SK-N-SH (cell line): ENCODE measurements around the gene GNAS.

ENCODE experiments used
- CTCF ChIP-seq: fragments of 200-600 bp; sonication (generic); IDR thresholded peaks from 2 replicates; pipeline ENCODE4 v1.6.1; 2017; ENCODE audit warnings: antibody characterized with exemption, mild to moderate bottlenecking, moderate library complexity
- ELF1 ChIP-seq: IDR thresholded peaks from 2 replicates; pipeline ENCODE4 v1.4.0; 2012
- EP300 ChIP-seq, 2 experiments: IDR thresholded peaks; 2 replicates each; pipeline versions ENCODE4 v1.4.0 to v1.6.1; 2012; ENCODE audit warnings: borderline replicate concordance in 1 of 2, low read depth in 1 of 2, low read length in 1 of 2
- MAX ChIP-seq: IDR thresholded peaks from 2 replicates; pipeline ENCODE4 v1.4.0; 2012; ENCODE audit warnings: low read depth
- MEF2A ChIP-seq: IDR thresholded peaks from 2 replicates; pipeline ENCODE4 v1.4.0; 2012; ENCODE audit warnings: low read depth, borderline replicate concordance
- PBX3 ChIP-seq: IDR thresholded peaks from 2 replicates; pipeline ENCODE4; 2012
- POLR2AphosphoS5 ChIP-seq: IDR thresholded peaks from 2 replicates; pipeline ENCODE4 v1.6.1; 2012; ENCODE audit warnings: low read depth, low read length
- REST ChIP-seq: IDR thresholded peaks from 2 replicates; pipeline ENCODE4 v1.6.1; 2012; ENCODE audit warnings: mild to moderate bottlenecking, low read depth, low read length, moderate library complexity
- RFX5 ChIP-seq: IDR thresholded peaks from 2 replicates; pipeline ENCODE4 v1.6.1; 2012; ENCODE audit warnings: mild to moderate bottlenecking, improper control_type of control experiment, low read length
- SIN3A ChIP-seq: IDR thresholded peaks from 2 replicates; pipeline ENCODE4 v1.6.1; 2012; ENCODE audit warnings: low read depth, mild to moderate bottlenecking, low read length, moderate library complexity, borderline replicate concordance
- TAF1 ChIP-seq: IDR thresholded peaks from 2 replicates; pipeline ENCODE4 v1.6.1; 2012; ENCODE audit warnings: low read depth, mild to moderate bottlenecking, low read length, moderate library complexity, borderline replicate concordance

- TF ChIP-seq POLR2AphosphoS5, result no peak
- no peak for TF ChIP-seq PBX3
- no peak for TF ChIP-seq ELF1
- no peak for TF ChIP-seq TAF1
- no peak for TF ChIP-seq RFX5
- no peak for TF ChIP-seq CTCF
- no peak for TF ChIP-seq REST
- TF ChIP-seq MEF2A, result no peak
- no peak for TF ChIP-seq EP300 (IDR thresholded peaks at IDR 0.05; ENCODE audit: borderline replicate concordance in 1 of 2, low read depth in 1 of 2, low read length in 1 of 2)
- TF ChIP-seq MAX, result no peak
- no peak for TF ChIP-seq SIN3A
These were observed 90.0 kb downstream of the GNAS start for GRCh38 chr20:58942549-58942948.
